Neural cell (in vitro differentiated cells): Measurements from ENCODE around the gene SLC39A3. TPM values are rescaled to one million over a fixed set of nuclear protein-coding genes. Genes with fewer than 3 reads are reported as not detected.

Experiments used
- H2AFZ ChIP-seq: fragments of 200-600, 300-800 bp; sonication (generic), shearing (Covaris generic); 2 replicates; pipeline ENCODE4 v1.6.0; 2014; ENCODE audit warnings: low read depth, mild to moderate bottlenecking, antibody characterized with exemption, low read length, moderate library complexity
- H3F3A ChIP-seq: fragments of 200-600 bp; shearing (Covaris generic); 2 replicates; pipeline ENCODE4 v1.6.1; 2016; ENCODE audit warnings: mild to moderate bottlenecking, moderate library complexity, mixed read lengths, antibody characterized with exemption, low read length; ENCODE audit not compliant: insufficient read depth, poor library complexity, severe bottlenecking
- H3K27ac ChIP-seq: fragments of 200-600, 300-800 bp; sonication (generic), shearing (Covaris generic); 2 replicates; pipeline ENCODE4 v1.5.1; 2014; ENCODE audit warnings: mild to moderate bottlenecking, low read length, moderate library complexity
- H3K27me3 ChIP-seq: fragments of 300-800, 200-600 bp; sonication (generic), shearing (Covaris generic); 2 replicates; pipeline ENCODE4 v1.6.0; 2014; ENCODE audit warnings: mild to moderate bottlenecking, low read depth, low read length, moderate library complexity; ENCODE audit not compliant: insufficient read depth
- H3K36me3 ChIP-seq: fragments of 300-800, 200-600 bp; sonication (generic), shearing (Covaris generic); 2 replicates; pipeline ENCODE4 v1.5.1; 2014; ENCODE audit warnings: mild to moderate bottlenecking, antibody characterized with exemption, low read length, moderate library complexity; ENCODE audit not compliant: insufficient read depth
- H3K4me2 ChIP-seq: fragments of 300-800, 200-600 bp; sonication (generic), shearing (Covaris generic); 2 replicates; pipeline ENCODE4 v1.6.0; 2014; ENCODE audit warnings: mild to moderate bottlenecking, low read length
- H3K4me3 ChIP-seq: fragments of 300-800, 200-600 bp; sonication (generic), shearing (Covaris generic); 2 replicates; pipeline ENCODE4 v1.5.1; 2014; ENCODE audit warnings: mild to moderate bottlenecking, low read length, moderate library complexity
- H3K79me2 ChIP-seq: fragments of 200-600 bp; shearing (Covaris generic); replicated peaks from 2 replicates; pipeline ENCODE4 v1.6.0; 2014; ENCODE audit warnings: mild to moderate bottlenecking, low read length, moderate library complexity; ENCODE audit not compliant: insufficient read depth
- H3K9ac ChIP-seq: fragments of 300-800, 200-600 bp; sonication (generic), shearing (Covaris generic); 2 replicates; pipeline ENCODE4 v1.6.1; 2016; ENCODE audit warnings: mild to moderate bottlenecking, low read length, mixed read lengths
- H3K9me2 ChIP-seq: fragments of 200-600 bp; shearing (Covaris generic); 2 replicates; pipeline ENCODE4 v1.6.1; 2016; ENCODE audit warnings: mild to moderate bottlenecking, low read length, mixed read lengths; ENCODE audit not compliant: insufficient read depth
- H3K9me3 ChIP-seq: fragments of 200-600, 300-800 bp; sonication (generic), shearing (Covaris generic); 2 replicates; pipeline ENCODE4 v1.6.1; 2016; ENCODE audit warnings: mild to moderate bottlenecking, mixed run types, low read length, moderate library complexity, mixed read lengths
- H4K20me1 ChIP-seq: fragments of 200-600 bp; shearing (Covaris generic); 2 replicates; pipeline ENCODE4 v1.6.1; 2016; ENCODE audit warnings: mild to moderate bottlenecking, mixed run types; ENCODE audit not compliant: insufficient read depth
- CTCF ChIP-seq: fragments of 450-650 bp; IDR thresholded peaks from 2 replicates; pipeline ENCODE4 v1.5.1; 2014; ENCODE audit warnings: antibody characterized with exemption, mild to moderate bottlenecking, moderate library complexity; ENCODE audit not compliant: poor library complexity, severe bottlenecking
- EP300 ChIP-seq: fragments of 450-650 bp; conservative IDR thresholded peaks from 2 replicates; pipeline ENCODE4 v1.6.1; 2014; ENCODE audit warnings: antibody characterized with exemption, mild to moderate bottlenecking, moderate library complexity; ENCODE audit not compliant: poor library complexity, severe bottlenecking
- EZH2 ChIP-seq: fragments of 200-600, 300-800 bp; shearing (Covaris generic), sonication (generic); IDR thresholded peaks from 2 replicates; pipeline ENCODE4 v1.6.1; 2014; ENCODE audit warnings: antibody characterized with exemption, low read length, borderline replicate concordance, mild to moderate bottlenecking; ENCODE audit not compliant: insufficient read depth, poor library complexity, severe bottlenecking
- MXI1 ChIP-seq: fragments of 450-650 bp; conservative IDR thresholded peaks from 2 replicates; pipeline ENCODE4 v1.6.1; 2014; ENCODE audit warnings: antibody characterized with exemption, mild to moderate bottlenecking; ENCODE audit not compliant: poor library complexity, severe bottlenecking
- RAD21 ChIP-seq: fragments of 450-650 bp; conservative IDR thresholded peaks from 2 replicates; pipeline ENCODE4 v1.6.1; 2014; ENCODE audit warnings: antibody characterized with exemption, mild to moderate bottlenecking, moderate library complexity
- REST ChIP-seq: IDR thresholded peaks from 2 replicates; pipeline ENCODE4 v1.6.1; 2012; ENCODE audit warnings: borderline replicate concordance
- SMC3 ChIP-seq: fragments of 450-650 bp; conservative IDR thresholded peaks from 2 replicates; pipeline ENCODE4 v1.6.1; 2014; ENCODE audit warnings: antibody characterized with exemption, mild to moderate bottlenecking, moderate library complexity; ENCODE audit not compliant: poor library complexity
- polyA plus RNA-seq: library from polyadenylated mRNA; depleted of rRNA; stranded (reverse); fragments of >200 nt; gene quantifications from 2 replicates; pipeline ENCODE4 v1.2.3, GENCODE V29; 2014

Gene SLC39A3
- polyA plus RNA-seq, 1 donor from 2014 or later, result 72.8 TPM

GRCh38 chr19:2722541-2723344, 17.1 kb downstream of the SLC39A3 start:
- Histone ChIP-seq H3K9me2 (no peaks in the 10 kb centered on the region), H3K4me3 (peak overlapping the region; percentile 78), H2AFZ (no peak overlapping the region), H3K79me2 (no peaks in the 10 kb centered on the region), H4K20me1 (no peaks in the 10 kb centered on the region), H3K4me2 (no peak overlapping the region), H3K27ac (no peak overlapping the region), H3K9ac (no peak overlapping the region), H3K9me3 (no peaks in the 10 kb centered on the region), H3K36me3 (no peaks in the 10 kb centered on the region), H3K27me3 (no peaks in the 10 kb centered on the region), H3F3A (no peaks in the 10 kb centered on the region)
- no peak for TF ChIP-seq REST
- no peak for TF ChIP-seq EZH2
- no peak for TF ChIP-seq MXI1

GRCh38 chr19:2721570-2722540, 18.0 kb downstream of the SLC39A3 start:
- H3K9me3 ChIP-seq, result no peaks in the 10 kb centered on the region
- H3K36me3 ChIP-seq, result no peaks in the 10 kb centered on the region
- H4K20me1 ChIP-seq, result no peaks in the 10 kb centered on the region
- peak overlapping the region; percentile 79 for H3K9ac ChIP-seq
- H2AFZ ChIP-seq, result peak overlapping the region; percentile 33
- H3K79me2 ChIP-seq, result no peaks in the 10 kb centered on the region
- H3K4me3 ChIP-seq, result peak overlapping the region; percentile 78
- TF ChIP-seq SMC3 (no peak), REST (no peak), RAD21 (no peak), EP300 (no peak), MXI1 (no peak), EZH2 (no peak), CTCF (no peak)
- H3K9me2 ChIP-seq, result no peaks in the 10 kb centered on the region
- peak overlapping the region; percentile 89 for H3K4me2 ChIP-seq
- H3K27me3 ChIP-seq, result no peaks in the 10 kb centered on the region
- H3F3A ChIP-seq, result no peaks in the 10 kb centered on the region
- no peak overlapping the region for H3K27ac ChIP-seq
